Measurements from ENCODE around the gene CERS5. TPM values are rescaled to one million over a fixed set of nuclear protein-coding genes. Genes with fewer than 3 reads are reported as not detected.

The CERS5 gene
- total and polyA plus RNA-seq, 12 donors = 8.3 to 51.7 (median 11.8) TPM

- Histone ChIP-seq H3K4me1 (peaks cover 0 to 59% (median 41%) of the 10 kb centered on the region in 9 donors), H3K27me3 (no peaks in the 10 kb centered on the region), H3K27ac (peak overlapping the region in 5 of 10 donors; percentile 34 to 60 (median 40)), H3K9me3 (no peaks in the 10 kb centered on the region), H3K36me3 (peaks cover 0 to 77% (median 20%) of the 10 kb centered on the region in 9 donors), H3K4me3 (no peak overlapping the region)
- DNase-seq (peak in 1 of 2 donors; percentile 27), ATAC-seq (peak in 7 of 8 donors; percentile 42 to 78 (median 57))
- intact Hi-C loops (cut with DNase I) = loop anchor here in 1 of 10 donors (10.0 kb wide), 1 partner anchor 48 kb away; the partner anchor contains the start of gene CERS5
- TF ChIP-seq, protein P1, sequence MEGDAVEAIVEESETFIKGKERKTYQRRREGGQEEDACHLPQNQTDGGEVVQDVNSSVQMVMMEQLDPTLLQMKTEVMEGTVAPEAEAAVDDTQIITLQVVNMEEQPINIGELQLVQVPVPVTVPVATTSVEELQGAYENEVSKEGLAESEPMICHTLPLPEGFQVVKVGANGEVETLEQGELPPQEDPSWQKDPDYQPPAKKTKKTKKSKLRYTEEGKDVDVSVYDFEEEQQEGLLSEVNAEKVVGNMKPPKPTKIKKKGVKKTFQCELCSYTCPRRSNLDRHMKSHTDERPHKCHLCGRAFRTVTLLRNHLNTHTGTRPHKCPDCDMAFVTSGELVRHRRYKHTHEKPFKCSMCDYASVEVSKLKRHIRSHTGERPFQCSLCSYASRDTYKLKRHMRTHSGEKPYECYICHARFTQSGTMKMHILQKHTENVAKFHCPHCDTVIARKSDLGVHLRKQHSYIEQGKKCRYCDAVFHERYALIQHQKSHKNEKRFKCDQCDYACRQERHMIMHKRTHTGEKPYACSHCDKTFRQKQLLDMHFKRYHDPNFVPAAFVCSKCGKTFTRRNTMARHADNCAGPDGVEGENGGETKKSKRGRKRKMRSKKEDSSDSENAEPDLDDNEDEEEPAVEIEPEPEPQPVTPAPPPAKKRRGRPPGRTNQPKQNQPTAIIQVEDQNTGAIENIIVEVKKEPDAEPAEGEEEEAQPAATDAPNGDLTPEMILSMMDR (IDR thresholded peaks at IDR 0.05) = no peak
- WGBS, 2 donors = 65 to 73% methylated on average over 6 of the region's 6 CpGs
Measured at GRCh38 chr12:50117057-50117622, 50.0 kb downstream of the CERS5 start.

DNA sequence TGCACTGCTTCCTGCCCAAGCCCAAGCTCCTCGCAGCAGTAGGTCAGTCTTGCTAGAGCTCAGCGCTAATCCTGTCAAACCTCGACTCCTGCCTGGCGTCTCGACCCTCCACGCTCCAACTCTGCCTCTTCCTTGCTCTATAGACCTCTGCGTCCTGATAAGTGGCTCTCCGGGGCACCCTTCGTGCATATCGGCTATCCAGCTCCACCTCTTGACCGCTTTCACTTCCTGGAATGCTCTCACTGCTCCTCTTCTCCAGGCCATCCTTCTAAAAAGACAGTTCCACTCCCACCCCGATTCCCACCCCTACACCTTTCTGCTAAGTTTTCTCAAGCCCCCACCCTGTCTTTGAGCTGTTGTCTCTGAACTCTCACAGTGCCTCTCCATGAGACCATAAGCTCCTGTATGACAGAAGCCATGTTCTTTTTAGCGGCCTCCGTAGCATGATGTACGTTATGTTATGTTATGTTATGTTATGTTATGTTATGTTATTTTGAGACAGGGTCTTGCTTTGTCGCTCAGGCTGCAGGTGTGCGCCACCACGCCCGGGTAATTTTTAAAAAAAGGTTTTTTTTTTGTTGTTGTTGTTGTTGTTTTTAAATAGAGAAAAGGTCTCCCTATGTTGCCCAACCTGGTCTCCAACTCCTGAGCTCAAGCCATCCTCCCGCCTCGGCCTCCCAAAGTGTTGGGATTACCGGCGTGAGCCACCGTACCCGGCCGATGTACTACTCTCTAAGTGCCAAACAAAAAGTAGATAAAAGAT is 54.5 kb downstream of the CERS5 start:
- Histone ChIP-seq H3K9me3 (no peaks in the 10 kb centered on the region), H3K27ac (peak overlapping the region; percentile 83 to 98 (median 94)), H3K4me1 (peaks cover 16 to 75% (median 58%) of the 10 kb centered on the region in 9 donors), H3K27me3 (no peaks in the 10 kb centered on the region), H3K36me3 (peaks cover 0 to 32% (median 0%) of the 10 kb centered on the region in 9 donors), H3K4me3 (peak overlapping the region; percentile 70 to 100 (median 96))
- intact Hi-C loops (cut with DNase I) = loop anchor here in 3 of 10 donors (5.0 to 10.0 kb wide), 3 partner anchors 52 to 290 kb away; partner anchors contain the start of genes CERS5 (in 2 of the 3) and LARP4 (in 1 of the 3)
- TF ChIP-seq, protein P1 (IDR thresholded peaks at IDR 0.05) = peak in 1 of 9 donors; percentile 9
- peak in 1 of 2 donors; percentile 45 for DNase-seq
- 14 to 18% methylated on average over 26 of the region's 26 CpGs for WGBS, 2 donors
- ATAC-seq = peak in 6 of 8 donors; percentile 1 to 5 (median 2)

DNA sequence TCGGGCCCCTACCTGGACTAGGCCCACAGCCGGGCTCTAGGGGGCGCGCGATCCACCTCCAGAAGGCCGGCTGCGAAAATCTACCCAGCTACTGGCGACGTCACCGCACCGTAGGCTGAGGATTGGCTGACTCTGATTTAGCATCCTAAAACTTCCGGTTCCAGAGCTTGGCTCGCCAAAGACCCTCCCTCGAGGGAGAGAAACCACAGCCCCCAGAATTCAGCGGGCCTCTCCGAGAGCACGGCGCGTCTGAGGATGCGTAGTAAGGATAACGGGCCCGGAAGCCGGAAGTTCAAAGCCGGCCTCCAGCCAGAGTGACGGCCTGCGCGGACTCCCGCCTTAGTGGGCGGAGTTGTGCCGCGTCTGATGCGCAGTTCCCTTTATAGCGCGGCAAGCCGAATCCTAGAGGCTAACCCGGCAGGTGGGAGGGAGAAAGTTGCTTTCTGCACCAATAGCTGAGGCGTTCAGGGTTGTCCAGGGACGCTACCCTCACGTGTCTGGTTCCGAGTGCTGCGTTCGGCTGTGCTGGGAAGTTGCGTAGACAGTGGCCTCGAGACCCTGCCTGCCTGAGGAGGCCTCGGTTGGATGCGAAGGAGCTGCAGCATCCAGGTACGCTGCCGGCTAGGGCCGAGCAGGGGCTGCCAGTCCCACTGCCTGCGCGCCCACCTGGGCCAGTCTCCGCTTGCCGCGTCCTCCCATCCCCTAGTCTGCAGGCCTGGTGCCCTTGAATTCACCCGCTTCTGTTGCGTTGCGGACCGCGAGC is 55.3 kb downstream of the CERS5 start, which contains the start of gene COX14:
TSS of gene COX14 (plus strand) at position 544 of the 763 bp plus-strand sequence. CDS start 7,808 bp downstream, outside the sequence.
- intact Hi-C loops (cut with DNase I) = loop anchor here in 6 of 10 donors (2.0 to 10.0 kb wide), 6 partner anchors 25 to 290 kb away; partner anchors contain the start of genes CERS5 (in 6 of the 6), LARP4 (in 1 of the 6) and SMARCD1 (in 1 of the 6)
- TF ChIP-seq, protein P1 (IDR thresholded peaks at IDR 0.05) = peak; percentile 84 to 100 (median 92)
- peaks cover 0 to 29% (median 0%) of the 10 kb centered on the region in 9 donors for H3K36me3 ChIP-seq
- H3K4me1 ChIP-seq = peaks cover 16 to 68% (median 53%) of the 10 kb centered on the region in 9 donors
- H3K4me3 ChIP-seq = peak within 1 kb of the TSS; percentile 70 to 100 (median 96)
- ATAC-seq = peak; percentile 88 to 95 (median 92)
- H3K9me3 ChIP-seq = no peaks in the 10 kb centered on the region
- 0 to 1% methylated on average over 59 of the region's 59 CpGs for WGBS, 2 donors
- H3K27me3 ChIP-seq = no peaks in the 10 kb centered on the region
- peak; percentile 98 to 99 for DNase-seq
- peak within 1 kb of the TSS; percentile 83 to 98 (median 96) for H3K27ac ChIP-seq

Measured in heart right ventricle (tissue), 16 donors.